ENCODE data around the gene TEX26.

TEX26 gene

DNA sequence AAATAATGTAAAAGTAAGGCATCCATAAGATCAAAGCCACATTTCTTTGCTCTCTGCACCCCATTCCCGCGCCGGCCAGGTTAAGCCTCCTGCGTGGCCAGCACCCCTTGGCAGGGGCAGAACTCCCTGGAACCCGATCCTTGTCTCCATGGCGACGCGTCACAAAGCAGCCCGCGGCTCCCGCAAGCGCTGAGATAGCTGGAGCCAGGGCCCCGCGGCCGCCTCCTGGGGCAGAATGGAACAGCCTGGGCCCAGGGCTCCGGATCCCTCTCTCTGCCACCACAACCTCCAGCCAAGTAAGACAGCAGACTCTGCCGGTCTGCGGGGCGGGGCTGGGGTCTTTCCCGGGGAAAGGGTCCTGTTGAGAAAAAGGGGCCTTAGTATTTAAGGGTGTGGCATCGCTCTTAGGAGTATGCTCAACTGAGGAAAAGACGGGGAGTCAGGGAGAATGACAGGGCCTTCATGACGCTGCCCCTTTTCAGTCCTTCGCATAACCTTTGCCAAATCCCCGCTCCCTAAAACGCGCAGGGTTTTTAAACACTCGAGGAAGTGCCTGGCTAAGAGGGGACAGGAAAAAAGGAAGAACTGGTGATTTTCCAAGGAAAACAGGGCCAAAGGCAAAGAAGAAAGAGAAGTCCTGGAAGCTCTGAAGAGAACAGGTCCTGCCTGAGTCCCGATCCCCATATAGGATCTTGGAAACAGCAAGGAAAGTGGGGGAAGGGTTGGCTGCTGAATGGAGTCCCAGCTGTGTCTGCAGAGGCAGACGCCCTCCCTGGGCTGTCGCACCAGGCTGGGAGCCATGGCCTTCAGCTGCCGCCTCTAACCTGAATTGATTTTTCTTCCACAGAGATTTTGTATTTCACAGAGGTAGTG, at the start of gene TEX26:
Gene TEX26, plus strand, starts transcription at position 176 of the 873 bp plus-strand sequence. Its CDS starts 60 bp downstream, at position 236.
- H3K36me3 Mint-ChIP-seq (ENCODE audit: low read depth) = no peaks in the 10 kb centered on the region
- ATAC-seq (no peak), DNase-seq (no peak)
- no peak within 1 kb of the TSS for H3K4me3 Mint-ChIP-seq
- H3K27ac Mint-ChIP-seq = no peak within 1 kb of the TSS
- no peaks in the 10 kb centered on the region for H3K4me1 Mint-ChIP-seq
- peaks cover 3% of the 10 kb centered on the region for H3K9me3 Mint-ChIP-seq
- H3K27me3 Mint-ChIP-seq = peaks cover 48% of the 10 kb centered on the region

DNA sequence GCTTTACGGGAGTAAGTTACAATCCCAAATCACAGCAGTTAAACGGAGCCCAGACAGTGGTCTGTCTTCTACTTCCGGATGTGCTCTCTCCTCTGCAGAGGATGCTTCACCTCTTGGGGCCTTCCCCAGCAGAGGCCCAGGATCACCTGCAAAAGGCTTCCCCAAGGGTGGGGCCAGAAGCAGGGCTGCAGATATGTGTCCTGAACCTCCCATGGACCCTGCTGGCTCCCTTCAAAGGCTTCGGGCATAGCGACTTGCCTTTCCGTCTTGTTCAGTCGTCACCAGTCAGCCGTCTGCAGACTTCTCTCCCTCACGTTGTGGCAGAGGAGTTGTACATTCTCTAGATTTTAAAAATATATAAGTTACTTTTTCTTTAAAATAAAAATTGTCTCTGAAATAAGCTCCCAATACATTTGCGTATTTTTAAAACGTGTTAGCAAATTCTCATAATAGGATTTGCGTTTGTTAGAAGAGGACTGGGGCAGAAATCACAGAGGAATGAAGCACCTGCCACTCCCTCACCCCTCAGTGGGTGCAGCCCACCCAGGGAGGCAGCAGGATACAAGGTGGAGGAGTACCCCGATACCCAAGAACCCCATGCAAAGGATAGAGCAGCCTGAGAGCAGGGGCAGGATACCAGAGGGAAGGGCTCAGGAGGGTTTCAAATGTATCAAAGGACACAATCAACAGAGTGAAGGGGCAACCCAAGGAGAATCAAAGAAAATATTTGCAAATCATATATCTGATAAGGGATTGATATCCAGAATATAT, 49.3 kb upstream of the TEX26 start:
- H3K4me3 Mint-ChIP-seq = no peak overlapping the region

DNA sequence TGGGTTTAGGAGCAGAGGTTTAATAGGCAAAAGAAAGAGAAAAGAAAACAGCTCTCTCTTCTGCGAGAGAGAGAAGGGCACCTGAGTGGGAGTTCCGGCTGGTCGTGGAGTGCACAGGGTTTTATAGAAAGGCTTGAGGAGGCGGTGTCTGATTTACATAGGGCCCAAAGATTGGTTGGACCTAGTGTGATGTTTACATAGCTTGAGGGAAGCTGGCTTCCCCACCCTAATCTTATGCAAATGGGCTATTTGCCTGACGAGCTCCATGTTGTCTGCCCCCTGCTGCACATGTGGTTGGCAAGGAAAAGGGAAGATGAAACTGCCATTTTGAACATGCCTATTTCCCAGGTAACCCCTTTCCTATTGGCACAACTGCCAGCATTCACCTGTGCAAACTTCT, 47.9 kb upstream of the TEX26 start:
- Mint-ChIP-seq H3K27me3 (peaks cover 14% of the 10 kb centered on the region), H3K36me3 (ENCODE audit: low read depth) (no peaks in the 10 kb centered on the region), H3K4me3 (no peak overlapping the region), H3K9me3 (peaks cover 12% of the 10 kb centered on the region), H3K27ac (no peak overlapping the region), H3K4me1 (peaks cover 16% of the 10 kb centered on the region)
- ATAC-seq (peak; percentile 37), DNase-seq (no peak)

More for the DNA sequence above, 49.3 kb upstream of the TEX26 start:
- Mint-ChIP-seq H3K27ac (no peak overlapping the region), H3K9me3 (peaks cover 10% of the 10 kb centered on the region), H3K36me3 (ENCODE audit: low read depth) (no peaks in the 10 kb centered on the region), H3K27me3 (peaks cover 12% of the 10 kb centered on the region), H3K4me1 (peaks cover 16% of the 10 kb centered on the region)
- DNase-seq (no peak), ATAC-seq (no peak)

DNA sequence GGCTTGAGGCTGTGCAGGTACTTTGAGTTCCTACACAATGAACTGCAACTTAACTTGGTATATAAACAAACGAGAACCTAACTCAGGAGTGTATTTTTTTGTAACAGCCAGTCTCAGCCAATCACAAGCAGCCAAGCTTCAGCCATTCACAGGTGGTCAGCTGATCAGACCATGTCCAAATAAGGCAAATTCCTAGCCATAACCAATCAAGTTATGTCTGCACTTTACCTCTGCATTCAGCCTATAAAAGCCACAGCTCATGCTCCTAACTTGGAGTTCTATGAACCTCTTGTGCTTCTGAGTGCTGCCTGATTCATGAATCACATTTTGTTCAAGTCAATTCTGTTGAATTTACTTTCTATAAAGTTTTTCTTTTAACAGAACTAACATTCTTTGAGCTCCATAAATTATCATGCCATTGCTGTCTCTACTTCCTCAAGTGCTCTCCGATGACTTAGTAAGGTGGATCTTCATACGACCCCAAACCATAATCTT, 43.2 kb upstream of the TEX26 start:
- Mint-ChIP-seq H3K36me3 (ENCODE audit: low read depth) (no peaks in the 10 kb centered on the region), H3K4me1 (peaks cover 13% of the 10 kb centered on the region), H3K4me3 (no peak overlapping the region), H3K27me3 (peaks cover 14% of the 10 kb centered on the region), H3K9me3 (peaks cover 14% of the 10 kb centered on the region), H3K27ac (no peak overlapping the region)
- ATAC-seq (no peak), DNase-seq (no peak)

DNA sequence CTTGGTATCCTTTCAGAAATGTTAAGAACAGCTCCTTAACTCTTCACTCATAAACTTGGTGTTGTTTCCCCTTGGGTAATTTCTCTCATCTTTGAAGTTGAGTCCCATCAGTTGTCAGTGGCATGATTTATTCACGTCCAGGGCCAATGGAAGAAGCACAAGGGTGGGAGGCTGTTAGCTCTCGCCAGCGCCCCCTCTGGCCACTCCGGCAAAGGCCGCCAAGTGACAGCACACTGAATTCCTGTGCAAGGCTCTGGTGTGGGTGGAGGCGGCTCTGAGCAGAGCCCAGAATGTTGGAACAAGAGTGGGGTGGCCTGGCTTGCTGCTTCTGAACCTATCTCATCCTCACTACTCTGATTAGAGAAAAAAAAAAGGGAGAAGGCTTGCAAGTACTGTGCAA, 39.5 kb upstream of the TEX26 start:
- Mint-ChIP-seq H3K36me3 (ENCODE audit: low read depth) (no peaks in the 10 kb centered on the region), H3K27me3 (peaks cover 19% of the 10 kb centered on the region), H3K4me3 (no peak overlapping the region), H3K27ac (no peak overlapping the region), H3K9me3 (peaks cover 4% of the 10 kb centered on the region), H3K4me1 (peaks cover 3% of the 10 kb centered on the region)
- ATAC-seq (no peak), DNase-seq (peak; percentile 30)

DNA sequence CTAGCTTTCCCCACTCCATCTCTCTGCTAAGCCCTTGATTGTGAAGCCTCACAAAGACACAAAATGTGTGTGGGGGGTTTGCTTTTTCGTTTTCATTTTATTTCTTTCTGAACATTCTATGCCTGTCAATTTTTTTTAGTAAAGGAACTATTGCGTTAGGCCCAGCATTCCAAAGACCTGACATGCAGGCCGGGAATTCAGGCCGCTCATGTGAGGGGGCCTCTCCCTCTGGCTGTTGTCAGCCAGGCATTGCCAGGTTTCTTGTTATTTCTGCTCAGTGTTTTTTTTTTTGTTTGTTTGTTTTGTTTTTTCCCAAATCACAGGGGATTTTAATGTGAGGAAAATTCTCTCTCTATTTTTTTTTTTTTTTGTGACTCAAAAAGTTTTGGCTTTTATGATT, 36.7 kb upstream of the TEX26 start:
- H3K4me3 Mint-ChIP-seq = no peak overlapping the region
- peaks cover 17% of the 10 kb centered on the region for H3K4me1 Mint-ChIP-seq
- H3K27me3 Mint-ChIP-seq = peaks cover 28% of the 10 kb centered on the region
- no peaks in the 10 kb centered on the region for H3K36me3 Mint-ChIP-seq (ENCODE audit: low read depth)
- ATAC-seq (no peak), DNase-seq (no peak)
- H3K9me3 Mint-ChIP-seq = no peaks in the 10 kb centered on the region
- no peak overlapping the region for H3K27ac Mint-ChIP-seq

DNA sequence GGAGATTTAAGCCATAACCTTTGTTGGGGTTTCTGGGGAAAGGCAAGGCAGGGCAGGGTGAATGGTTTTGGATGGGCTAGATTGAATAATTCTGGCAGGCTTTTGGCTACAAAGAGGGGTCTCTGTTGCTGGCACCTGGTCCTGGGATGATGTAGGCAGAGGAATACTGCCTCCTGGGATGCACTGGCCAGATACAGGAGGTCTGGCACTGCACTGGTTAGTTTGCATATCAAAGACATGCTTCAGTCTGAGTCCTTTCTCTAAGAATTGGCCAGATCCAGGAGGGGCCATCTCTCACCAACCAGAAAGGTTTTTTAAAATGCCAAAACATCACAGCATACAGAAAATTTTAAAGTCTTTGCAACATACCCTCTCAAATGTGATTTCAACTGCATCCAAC, 34.4 kb upstream of the TEX26 start:
- ATAC-seq (no peak), DNase-seq (no peak)
- Mint-ChIP-seq H3K4me3 (no peak overlapping the region), H3K36me3 (ENCODE audit: low read depth) (no peaks in the 10 kb centered on the region), H3K4me1 (peaks cover 20% of the 10 kb centered on the region), H3K9me3 (no peaks in the 10 kb centered on the region), H3K27me3 (peaks cover 39% of the 10 kb centered on the region), H3K27ac (no peak overlapping the region)

DNA sequence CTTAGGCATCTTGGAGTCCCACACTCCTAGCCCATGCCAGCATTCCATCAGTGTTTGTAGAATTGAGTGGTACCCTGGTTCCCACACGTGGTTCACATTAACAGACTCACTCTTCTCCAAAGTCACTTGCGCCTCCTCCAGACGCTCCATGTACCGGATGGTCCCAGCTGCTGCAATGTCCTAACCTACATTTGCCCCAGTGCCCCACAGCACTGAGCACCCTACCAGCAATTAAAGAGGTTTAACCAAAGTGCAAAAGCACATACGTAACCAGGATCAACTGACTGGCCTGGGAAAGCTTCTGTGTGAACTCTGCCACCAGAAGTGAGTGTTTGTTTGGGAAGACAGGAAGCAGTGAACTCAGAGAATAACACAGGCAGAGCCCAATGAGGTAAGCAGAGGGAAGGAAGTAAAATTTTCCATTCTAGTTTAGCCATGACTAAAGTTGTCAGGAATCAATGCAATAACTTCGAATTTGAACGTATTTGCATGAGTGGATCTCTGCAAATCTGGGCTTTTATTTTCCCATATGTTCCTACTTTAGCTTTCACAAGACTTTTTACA, 33.7 kb upstream of the TEX26 start:
- ATAC-seq (peak; percentile 90), DNase-seq (peak; percentile 6)
- H3K36me3 Mint-ChIP-seq (ENCODE audit: low read depth) = no peaks in the 10 kb centered on the region
- peaks cover 20% of the 10 kb centered on the region for H3K4me1 Mint-ChIP-seq
- peaks cover 43% of the 10 kb centered on the region for H3K27me3 Mint-ChIP-seq
- no peak overlapping the region for H3K4me3 Mint-ChIP-seq
- H3K9me3 Mint-ChIP-seq = no peaks in the 10 kb centered on the region
- peak overlapping the region; percentile 25 for H3K27ac Mint-ChIP-seq

DNA sequence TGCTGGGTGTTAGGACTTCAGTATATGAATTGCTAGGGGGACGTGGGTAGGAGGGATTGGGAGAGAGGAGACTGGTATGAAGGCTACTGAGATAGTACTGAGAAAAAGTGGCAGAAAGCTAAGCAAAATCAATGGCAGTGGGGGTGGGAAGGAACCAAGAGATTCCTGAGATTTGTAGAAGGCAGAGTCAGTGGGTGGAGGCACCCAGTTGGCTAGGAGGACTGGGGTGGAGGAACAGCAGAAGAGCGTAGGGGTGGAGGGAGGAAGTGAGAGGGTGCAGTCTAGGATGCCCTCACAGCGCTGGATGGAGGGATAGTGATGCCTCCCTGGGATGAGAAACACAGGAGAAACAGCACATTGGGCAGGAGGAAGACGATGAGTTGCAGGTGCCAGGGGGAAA, 32.0 kb upstream of the TEX26 start:
- Mint-ChIP-seq H3K27me3 (peaks cover 60% of the 10 kb centered on the region), H3K4me3 (no peak overlapping the region), H3K9me3 (no peaks in the 10 kb centered on the region), H3K27ac (no peak overlapping the region), H3K4me1 (peaks cover 20% of the 10 kb centered on the region), H3K36me3 (ENCODE audit: low read depth) (no peaks in the 10 kb centered on the region)
- ATAC-seq (no peak), DNase-seq (no peak)

DNA sequence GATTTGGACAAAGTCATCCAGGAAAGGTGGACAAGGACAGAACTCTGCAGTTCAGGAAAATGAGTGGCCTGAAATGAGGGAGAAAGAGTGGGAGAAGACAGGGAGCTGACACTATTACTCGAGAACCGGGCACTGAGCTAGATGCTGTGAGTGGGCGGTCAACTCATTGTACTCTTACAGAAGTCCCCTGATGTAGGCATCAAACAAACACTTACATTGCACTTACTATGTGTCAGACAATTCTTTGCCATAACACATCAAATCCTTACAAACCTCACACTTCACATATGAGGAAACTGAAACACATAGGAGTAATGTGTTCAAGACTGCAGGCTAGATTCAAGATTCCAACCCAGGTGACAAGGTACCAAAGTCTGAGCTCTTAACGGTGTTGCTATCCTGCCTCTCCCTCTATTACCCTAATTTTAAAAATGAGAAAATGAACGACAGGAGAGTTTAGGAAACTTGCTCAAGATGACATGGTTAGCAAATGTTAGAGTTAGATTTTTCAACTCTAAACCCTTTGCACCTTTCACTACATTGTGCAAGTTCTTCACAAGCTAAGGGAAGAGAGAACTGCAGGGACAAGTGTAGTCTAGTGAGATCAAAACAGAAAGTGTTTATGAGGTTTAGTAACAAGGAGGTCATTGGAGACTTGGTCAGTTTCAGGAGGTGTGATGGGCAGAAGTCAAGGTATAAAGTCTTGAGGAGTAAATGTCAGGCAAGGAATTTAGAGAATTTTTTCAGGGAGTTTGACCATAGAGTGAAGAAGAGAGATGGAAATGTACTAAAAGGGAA, 31.3 kb upstream of the TEX26 start:
- no peak for DNase-seq
- H3K4me3 Mint-ChIP-seq = no peak overlapping the region
- H3K9me3 Mint-ChIP-seq = no peaks in the 10 kb centered on the region
- H3K4me1 Mint-ChIP-seq = peaks cover 20% of the 10 kb centered on the region
- no peaks in the 10 kb centered on the region for H3K36me3 Mint-ChIP-seq (ENCODE audit: low read depth)
- ATAC-seq = no peak
- H3K27me3 Mint-ChIP-seq = peaks cover 61% of the 10 kb centered on the region
- H3K27ac Mint-ChIP-seq = no peak overlapping the region

DNA sequence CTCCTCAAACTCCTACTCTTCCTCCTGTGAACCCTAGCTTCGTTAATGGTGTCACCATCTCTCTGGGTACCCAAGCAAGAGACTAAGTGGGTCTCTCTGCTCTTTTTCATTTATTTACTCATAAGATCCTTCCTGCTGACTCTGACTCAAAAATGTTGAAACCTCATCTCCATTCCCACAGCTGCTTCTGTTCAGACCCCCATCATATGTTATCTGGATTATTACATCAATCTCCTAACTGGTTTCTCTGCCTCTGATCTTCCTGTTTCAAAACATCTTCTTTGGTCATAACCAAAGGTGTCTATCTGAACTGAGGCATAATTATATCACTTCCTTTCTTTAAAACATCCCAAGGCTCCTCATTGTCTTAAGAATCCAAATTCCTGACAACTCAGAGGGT, 28.4 kb upstream of the TEX26 start:
- H3K4me3 Mint-ChIP-seq = no peak overlapping the region
- H3K36me3 Mint-ChIP-seq (ENCODE audit: low read depth) = no peaks in the 10 kb centered on the region
- peaks cover 11% of the 10 kb centered on the region for H3K4me1 Mint-ChIP-seq
- no peak for DNase-seq
- H3K27me3 Mint-ChIP-seq = peaks cover 74% of the 10 kb centered on the region
- H3K27ac Mint-ChIP-seq = no peak overlapping the region
- ATAC-seq = no peak
- H3K9me3 Mint-ChIP-seq = no peaks in the 10 kb centered on the region

DNA sequence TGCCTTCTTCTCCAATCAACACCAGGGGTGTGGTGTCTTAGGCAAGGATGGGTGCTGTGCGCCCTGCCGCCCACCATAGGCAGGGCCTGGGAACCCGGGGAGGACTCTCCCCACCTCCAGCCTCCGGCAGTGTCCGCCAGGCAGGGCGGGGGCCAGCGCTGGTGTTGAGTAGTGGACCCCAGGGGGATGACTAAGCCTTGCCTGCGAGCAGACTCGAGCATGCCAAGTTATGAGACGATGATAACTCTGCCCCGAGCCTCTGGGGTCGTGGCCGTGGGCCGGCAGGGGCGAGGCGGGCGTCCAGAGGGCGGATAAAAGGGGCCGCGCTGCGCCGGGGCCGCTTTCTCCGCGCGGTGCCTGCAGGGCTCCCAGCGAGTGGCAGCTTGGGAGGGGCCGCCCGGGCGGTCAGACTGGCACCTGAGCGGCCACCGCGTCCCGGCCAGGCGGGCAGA, 26.5 kb upstream of the TEX26 start, which contains the start of gene MEDAG:
Gene MEDAG, plus strand, starts transcription at position 340 of the 452 bp plus-strand sequence. CDS start 245 bp downstream, outside the sequence.
- no peak for ATAC-seq

DNA sequence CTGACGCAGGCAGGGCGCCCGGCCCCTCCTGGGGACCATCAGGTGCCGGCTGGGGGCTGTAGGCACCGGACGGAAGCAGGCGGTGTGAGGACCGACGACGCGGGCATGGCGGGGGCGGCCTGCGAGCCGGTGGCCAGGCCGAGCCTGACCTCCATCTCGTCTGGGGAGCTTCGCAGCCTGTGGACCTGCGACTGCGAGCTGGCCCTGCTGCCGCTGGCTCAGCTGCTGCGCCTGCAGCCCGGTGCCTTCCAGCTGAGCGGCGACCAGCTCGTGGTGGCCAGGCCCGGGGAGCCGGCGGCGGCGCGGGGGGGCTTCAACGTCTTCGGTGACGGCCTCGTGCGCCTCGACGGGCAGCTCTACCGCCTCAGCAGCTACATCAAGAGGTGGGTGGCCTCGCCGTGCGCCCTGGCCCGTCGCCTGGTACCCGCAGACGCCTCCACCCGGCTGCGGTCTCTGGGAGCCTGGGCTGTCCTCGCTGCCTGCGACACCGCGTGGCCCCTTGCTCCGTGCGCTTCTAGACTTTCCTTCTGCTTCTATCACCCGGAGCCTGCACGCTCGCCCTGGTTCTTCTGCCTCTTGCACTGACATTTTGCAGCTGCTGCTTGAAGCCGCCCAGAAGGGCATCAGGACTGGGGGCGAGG, 25.9 kb upstream of the TEX26 start:
- no peak for ATAC-seq
- Mint-ChIP-seq H3K4me3 (no peak overlapping the region), H3K27me3 (peaks cover 71% of the 10 kb centered on the region), H3K27ac (no peak overlapping the region), H3K36me3 (ENCODE audit: low read depth) (no peaks in the 10 kb centered on the region), H3K9me3 (no peaks in the 10 kb centered on the region), H3K4me1 (peaks cover 2% of the 10 kb centered on the region)
- peak; percentile 12 for DNase-seq

More for the DNA sequence above, 26.5 kb upstream of the TEX26 start, which contains the start of gene MEDAG:
- Mint-ChIP-seq H3K27me3 (peaks cover 73% of the 10 kb centered on the region), H3K4me1 (peaks cover 5% of the 10 kb centered on the region), H3K36me3 (ENCODE audit: low read depth) (no peaks in the 10 kb centered on the region), H3K27ac (no peak within 1 kb of the TSS), H3K9me3 (no peaks in the 10 kb centered on the region), H3K4me3 (no peak within 1 kb of the TSS)
- DNase-seq = no peak

Data from activated naive CD8-positive, alpha-beta T cell treated with anti-CD3 and anti-CD28 coated beads, Interleukin-2, amount 50 U/mL, for 24 hours (primary cell).